Suprapubic skin (tissue), 4 donors: ENCODE data around the gene SRM.

Experiments
- CTCF ChIP-seq, 2 donors: fragments of 200-600 bp in 1 of 2; fragments of 450-650 bp in 1 of 2; sonication (generic) in 1 of 2; IDR thresholded peaks; one replicate each; pipeline ENCODE4 v1.5.1; 2016 to 2019; ENCODE audit warnings: antibody characterized with exemption in 2 of 2, mild to moderate bottlenecking in 1 of 2, moderate library complexity in 1 of 2
- POLR2A ChIP-seq, 2 donors: fragments of 450-650 bp; IDR thresholded peaks; one replicate each; pipeline ENCODE4 v1.6.1; 2017; ENCODE audit warnings: antibody characterized with exemption in 2 of 2, mild to moderate bottlenecking in 2 of 2, moderate library complexity in 2 of 2
- POLR2AphosphoS5 ChIP-seq, 3 donors: sonication (generic); formaldehyde crosslinking; IDR thresholded peaks; one replicate each; pipeline ENCODE4 v1.6.1; 2017; ENCODE audit warnings: antibody characterized with exemption in 3 of 3

GRCh38 chr1:11044086-11044848 lies 15.6 kb downstream of the SRM start:
- no peak for TF ChIP-seq CTCF (IDR thresholded peaks at IDR 0.05)
- no peak for TF ChIP-seq POLR2A (IDR thresholded peaks at IDR 0.05)
- no peak for TF ChIP-seq POLR2AphosphoS5 (IDR thresholded peaks at IDR 0.05)
